HUES6 (cell line): ENCODE results near the gene RPA3.

ENCODE experiments used
- H3K27ac ChIP-seq: 2 replicates; pipeline ENCODE4 v1.7.0; 2013; ENCODE audit warnings: low read depth, mild to moderate bottlenecking, low read length, inconsistent platforms
- H3K27me3 ChIP-seq: 2 replicates; pipeline ENCODE4 v1.6.1; 2013; ENCODE audit warnings: low read length; ENCODE audit not compliant: control insufficient read depth, insufficient read depth
- H3K36me3 ChIP-seq: 2 replicates; pipeline ENCODE4 v1.6.1; 2013; ENCODE audit warnings: low read length; ENCODE audit not compliant: control insufficient read depth, insufficient read depth
- H3K4me1 ChIP-seq: 2 replicates; pipeline ENCODE4 v1.6.1; 2013; ENCODE audit warnings: low read length; ENCODE audit not compliant: control insufficient read depth, insufficient read depth
- H3K4me3 ChIP-seq: 2 replicates; pipeline ENCODE4 v1.5.1; 2013; ENCODE audit warnings: low read depth, low read length
- H3K9ac ChIP-seq: one replicate; pipeline ENCODE4 v1.6.1; 2013; ENCODE audit warnings: mild to moderate bottlenecking, low read length
- H3K9me3 ChIP-seq: 2 replicates; pipeline ENCODE4 v1.6.1; 2013; ENCODE audit warnings: low read depth, low read length; ENCODE audit not compliant: control insufficient read depth, insufficient read depth

The RPA3 gene

GRCh38 chr7:7731732-7732131, 13.3 kb upstream of the RPA3 start:
- Histone ChIP-seq H3K36me3 (no peaks in the 10 kb centered on the region), H3K4me1 (peaks cover 2% of the 10 kb centered on the region; the same call in 1 of the 2 replicates), H3K4me3 (no peak overlapping the region), H3K27ac (no peak overlapping the region), H3K27me3 (no peaks in the 10 kb centered on the region), H3K9ac (no peak overlapping the region), H3K9me3 (no peaks in the 10 kb centered on the region; the same call in 1 of the 2 replicates)

- H3K36me3 ChIP-seq: no peaks in the 10 kb centered on the region
- no peak overlapping the region for H3K27ac ChIP-seq
- H3K4me1 ChIP-seq: no peaks in the 10 kb centered on the region
- no peak overlapping the region for H3K4me3 ChIP-seq
- H3K27me3 ChIP-seq: no peaks in the 10 kb centered on the region
- no peak overlapping the region for H3K9ac ChIP-seq
- H3K9me3 ChIP-seq: peaks cover 2% of the 10 kb centered on the region; the same call in 1 of the 2 replicates
Observed at GRCh38 chr7:7720750-7721621, 2.6 kb upstream of the RPA3 start.

- no peak overlapping the region for H3K9ac ChIP-seq
- no peaks in the 10 kb centered on the region for H3K36me3 ChIP-seq
- H3K4me3 ChIP-seq: no peak overlapping the region
- no peak overlapping the region for H3K27ac ChIP-seq
- H3K4me1 ChIP-seq: no peaks in the 10 kb centered on the region
- peaks cover 2% of the 10 kb centered on the region; the same call in 1 of the 2 replicates for H3K9me3 ChIP-seq
- H3K27me3 ChIP-seq: no peaks in the 10 kb centered on the region
Observed at GRCh38 chr7:7720193-7720592, 1.8 kb upstream of the RPA3 start.

- no peak overlapping the region for H3K9ac ChIP-seq
- H3K27me3 ChIP-seq: no peaks in the 10 kb centered on the region
- no peak overlapping the region for H3K27ac ChIP-seq
Observed at GRCh38 chr7:7719236-7719635, 829 bp upstream of the RPA3 start.

GRCh38 chr7:7713730-7714129, 4.7 kb downstream of the RPA3 start:
- H3K36me3 ChIP-seq: no peaks in the 10 kb centered on the region
- H3K4me1 ChIP-seq: peaks cover 12% of the 10 kb centered on the region
- H3K27me3 ChIP-seq: no peaks in the 10 kb centered on the region
- H3K4me3 ChIP-seq: no peak overlapping the region
- H3K9me3 ChIP-seq: no peaks in the 10 kb centered on the region
- no peak overlapping the region for H3K27ac ChIP-seq
- no peak overlapping the region for H3K9ac ChIP-seq

More at GRCh38 chr7:7719236-7719635, 829 bp upstream of the RPA3 start:
- H3K9me3 ChIP-seq: peaks cover 2% of the 10 kb centered on the region; the same call in 1 of the 2 replicates
- no peaks in the 10 kb centered on the region for H3K36me3 ChIP-seq
- no peak overlapping the region for H3K4me3 ChIP-seq
- no peaks in the 10 kb centered on the region for H3K4me1 ChIP-seq

GRCh38 chr7:7710469-7710868, 7.9 kb downstream of the RPA3 start:
- Histone ChIP-seq H3K27me3 (no peaks in the 10 kb centered on the region), H3K27ac (no peak overlapping the region), H3K9ac (no peak overlapping the region), H3K36me3 (no peaks in the 10 kb centered on the region), H3K4me1 (peaks cover 35% of the 10 kb centered on the region), H3K9me3 (no peaks in the 10 kb centered on the region), H3K4me3 (no peak overlapping the region)

- Histone ChIP-seq H3K9me3 (no peaks in the 10 kb centered on the region), H3K4me1 (peaks cover 38% of the 10 kb centered on the region), H3K36me3 (no peaks in the 10 kb centered on the region), H3K27ac (no peak overlapping the region), H3K4me3 (no peak overlapping the region), H3K27me3 (no peaks in the 10 kb centered on the region), H3K9ac (no peak overlapping the region)
Observed at GRCh38 chr7:7709291-7709690, 9.1 kb downstream of the RPA3 start.

GRCh38 chr7:7707806-7708205, 10.6 kb downstream of the RPA3 start:
- Histone ChIP-seq H3K36me3 (no peaks in the 10 kb centered on the region), H3K9ac (peak overlapping the region; percentile 5), H3K9me3 (no peaks in the 10 kb centered on the region), H3K27ac (peak overlapping the region; percentile 66; the same call in 1 of the 2 replicates), H3K4me3 (peak overlapping the region; percentile 6; the same call in 1 of the 2 replicates), H3K27me3 (no peaks in the 10 kb centered on the region), H3K4me1 (peaks cover 40% of the 10 kb centered on the region)

GRCh38 chr7:7707246-7707645, 11.2 kb downstream of the RPA3 start:
- Histone ChIP-seq H3K9me3 (no peaks in the 10 kb centered on the region), H3K4me1 (peaks cover 42% of the 10 kb centered on the region), H3K36me3 (no peaks in the 10 kb centered on the region), H3K4me3 (no peak overlapping the region), H3K27ac (no peak overlapping the region), H3K9ac (no peak overlapping the region), H3K27me3 (no peaks in the 10 kb centered on the region)

- H3K4me3 ChIP-seq: no peak overlapping the region
- no peaks in the 10 kb centered on the region for H3K27me3 ChIP-seq
- H3K9me3 ChIP-seq: no peaks in the 10 kb centered on the region
- H3K9ac ChIP-seq: no peak overlapping the region
- H3K4me1 ChIP-seq: peaks cover 42% of the 10 kb centered on the region
- H3K27ac ChIP-seq: no peak overlapping the region
- no peaks in the 10 kb centered on the region for H3K36me3 ChIP-seq
Observed at GRCh38 chr7:7706556-7707172, 11.7 kb downstream of the RPA3 start.

GRCh38 chr7:7706101-7706511, 12.3 kb downstream of the RPA3 start:
- Histone ChIP-seq H3K36me3 (no peaks in the 10 kb centered on the region), H3K9me3 (no peaks in the 10 kb centered on the region), H3K27me3 (no peaks in the 10 kb centered on the region), H3K27ac (no peak overlapping the region), H3K4me1 (peaks cover 42% of the 10 kb centered on the region), H3K9ac (no peak overlapping the region), H3K4me3 (no peak overlapping the region)
